ENCODE results near the gene NDUFS1. TPM values are rescaled to one million over a fixed set of nuclear protein-coding genes. Genes with fewer than 3 reads are reported as not detected.

NDUFS1 gene
- total and polyA plus RNA-seq, 4 donors, result 16.3 to 87.4 (median 60.5) TPM

DNA sequence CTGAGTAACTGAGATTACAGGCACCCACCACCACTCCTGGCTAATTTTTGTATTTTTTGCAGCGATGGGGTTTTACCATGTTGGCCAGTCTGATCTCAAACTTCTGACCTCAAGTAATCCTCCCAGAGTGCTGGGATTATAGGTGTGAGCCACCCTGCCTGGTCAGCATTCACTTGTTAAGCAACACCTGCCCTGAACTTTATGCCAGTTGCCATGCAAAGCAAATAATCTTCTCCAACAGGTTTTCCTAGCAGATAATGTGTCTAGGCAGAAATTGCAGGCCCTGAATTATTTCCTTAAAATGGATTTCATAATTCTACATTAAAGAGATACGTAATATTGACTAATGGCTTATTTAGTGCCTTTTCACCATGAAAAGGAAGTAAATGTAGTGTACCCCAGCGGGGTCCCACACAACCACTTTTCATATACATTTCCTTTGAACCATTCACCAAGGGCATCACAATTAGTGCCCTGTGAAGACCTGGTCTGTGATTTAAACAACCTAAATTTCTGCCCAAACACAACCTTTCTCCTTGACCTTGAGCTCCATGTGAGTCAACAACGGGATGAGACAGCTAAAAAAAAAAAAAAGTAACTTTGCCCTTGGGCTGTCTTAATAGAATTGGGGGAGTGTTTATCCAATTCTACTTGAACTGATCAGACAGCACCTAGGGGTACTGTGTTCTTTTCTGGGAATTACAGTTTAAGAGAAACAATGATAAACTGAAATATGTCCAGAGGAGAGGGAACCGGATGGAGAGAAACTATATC lies 42.0 kb upstream of the NDUFS1 start:
- WGBS, 2 donors, result 60 to 69% methylated on average over 5 of the region's 5 CpGs
- ATAC-seq (ENCODE audit: insufficient read depth, low FRiP score) (no peak), DNase-seq (no peak)
- H3K27me3 ChIP-seq (ENCODE audit: control insufficient read depth in 3 of 3, insufficient read depth in 3 of 3, low read length in 2 of 3), result no peaks in the 10 kb centered on the region
- H3K9me3 ChIP-seq (ENCODE audit: control insufficient read depth in 4 of 4, insufficient read depth in 3 of 4, low read length in 3 of 4), result no peaks in the 10 kb centered on the region
- no peak overlapping the region for H3K27ac ChIP-seq (ENCODE audit: low read depth in 1 of 2, low read length in 1 of 2)
- H3K4me3 ChIP-seq, result no peak overlapping the region
- no peak overlapping the region for H3K9ac ChIP-seq (ENCODE audit: insufficient read depth in 1 of 2, low read length in 2 of 2)
- H3K36me3 ChIP-seq (ENCODE audit: control insufficient read depth in 4 of 4, insufficient read depth in 4 of 4, low read length in 4 of 4), result no peaks in the 10 kb centered on the region
- H3K4me1 ChIP-seq (ENCODE audit: control insufficient read depth in 5 of 5, insufficient read depth in 5 of 5, low read length in 5 of 5), result no peaks in the 10 kb centered on the region
- TF ChIP-seq, protein P1, sequence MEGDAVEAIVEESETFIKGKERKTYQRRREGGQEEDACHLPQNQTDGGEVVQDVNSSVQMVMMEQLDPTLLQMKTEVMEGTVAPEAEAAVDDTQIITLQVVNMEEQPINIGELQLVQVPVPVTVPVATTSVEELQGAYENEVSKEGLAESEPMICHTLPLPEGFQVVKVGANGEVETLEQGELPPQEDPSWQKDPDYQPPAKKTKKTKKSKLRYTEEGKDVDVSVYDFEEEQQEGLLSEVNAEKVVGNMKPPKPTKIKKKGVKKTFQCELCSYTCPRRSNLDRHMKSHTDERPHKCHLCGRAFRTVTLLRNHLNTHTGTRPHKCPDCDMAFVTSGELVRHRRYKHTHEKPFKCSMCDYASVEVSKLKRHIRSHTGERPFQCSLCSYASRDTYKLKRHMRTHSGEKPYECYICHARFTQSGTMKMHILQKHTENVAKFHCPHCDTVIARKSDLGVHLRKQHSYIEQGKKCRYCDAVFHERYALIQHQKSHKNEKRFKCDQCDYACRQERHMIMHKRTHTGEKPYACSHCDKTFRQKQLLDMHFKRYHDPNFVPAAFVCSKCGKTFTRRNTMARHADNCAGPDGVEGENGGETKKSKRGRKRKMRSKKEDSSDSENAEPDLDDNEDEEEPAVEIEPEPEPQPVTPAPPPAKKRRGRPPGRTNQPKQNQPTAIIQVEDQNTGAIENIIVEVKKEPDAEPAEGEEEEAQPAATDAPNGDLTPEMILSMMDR (IDR thresholded peaks at IDR 0.05; ENCODE audit: control extremely low read depth, extremely low read depth), result no peak

DNA sequence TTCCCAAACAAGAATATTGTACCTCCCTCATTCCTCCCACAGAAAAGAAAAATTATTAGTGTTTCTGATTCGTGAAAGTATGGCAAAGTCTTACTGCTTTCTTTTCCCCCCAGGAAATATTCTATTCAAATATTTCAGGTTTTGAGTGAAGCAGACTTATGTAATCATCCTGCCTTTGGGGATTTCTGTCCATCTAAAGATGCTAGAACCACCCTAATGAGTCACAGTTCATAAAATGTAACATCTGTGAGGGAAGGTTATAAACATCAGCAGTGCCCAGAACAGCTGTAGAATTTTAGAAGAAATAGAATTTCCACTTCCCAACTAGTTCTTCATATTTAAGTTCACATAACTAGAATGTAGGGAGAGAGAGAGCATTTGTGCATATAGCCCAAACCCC lies 39.4 kb upstream of the NDUFS1 start:
- no peaks in the 10 kb centered on the region for H3K4me1 ChIP-seq (ENCODE audit: control insufficient read depth in 5 of 5, insufficient read depth in 5 of 5, low read length in 5 of 5)
- no peak overlapping the region for H3K4me3 ChIP-seq
- H3K9me3 ChIP-seq (ENCODE audit: control insufficient read depth in 4 of 4, insufficient read depth in 3 of 4, low read length in 3 of 4), result no peaks in the 10 kb centered on the region
- 55 to 82% methylated on average over 1 of the region's 1 CpG for WGBS, 2 donors
- no peak for ATAC-seq (ENCODE audit: insufficient read depth, low FRiP score)
- H3K9ac ChIP-seq (ENCODE audit: insufficient read depth in 1 of 2, low read length in 2 of 2), result no peak overlapping the region
- H3K27ac ChIP-seq (ENCODE audit: low read depth in 1 of 2, low read length in 1 of 2), result no peak overlapping the region
- no peaks in the 10 kb centered on the region for H3K27me3 ChIP-seq (ENCODE audit: control insufficient read depth in 3 of 3, insufficient read depth in 3 of 3, low read length in 2 of 3)
- TF ChIP-seq, protein P1 (IDR thresholded peaks at IDR 0.05; ENCODE audit: control extremely low read depth, extremely low read depth), result no peak
- H3K36me3 ChIP-seq (ENCODE audit: control insufficient read depth in 4 of 4, insufficient read depth in 4 of 4, low read length in 4 of 4), result no peaks in the 10 kb centered on the region
- no peak for DNase-seq

DNA sequence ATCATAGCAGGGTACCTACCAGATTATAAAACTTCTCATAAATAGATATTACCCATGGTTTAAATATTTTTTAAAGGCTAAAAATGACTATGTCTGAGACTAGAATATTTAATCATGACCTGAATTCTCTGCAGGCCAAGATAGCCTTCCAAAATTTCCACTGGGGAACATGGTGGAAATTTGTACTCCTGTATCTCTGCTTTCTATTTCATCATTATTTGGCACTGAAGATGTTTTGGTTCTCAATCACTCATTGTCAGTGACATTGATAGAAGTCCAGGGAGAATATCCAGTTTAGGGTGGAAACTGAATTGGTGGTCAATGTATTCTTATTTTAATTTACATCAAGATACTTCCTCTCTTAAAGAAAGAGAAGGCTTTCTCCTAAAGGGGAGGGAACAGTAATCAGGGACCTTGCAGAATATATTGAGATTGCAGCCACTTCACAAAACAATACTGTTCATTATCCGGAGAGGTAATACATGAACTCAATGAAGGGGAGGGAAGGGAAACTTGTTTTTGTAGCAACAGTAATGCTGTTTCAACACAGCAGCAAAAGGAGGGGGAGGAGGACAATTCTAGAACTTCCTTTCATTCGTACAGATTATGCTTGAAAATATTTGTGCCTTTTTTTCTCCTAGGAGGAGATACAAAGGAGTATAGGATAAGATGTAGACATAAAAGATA lies 34.6 kb upstream of the NDUFS1 start:
- Histone ChIP-seq H3K27me3 (ENCODE audit: control insufficient read depth in 3 of 3, insufficient read depth in 3 of 3, low read length in 2 of 3) (peaks cover 0 to 4% (median 0%) of the 10 kb centered on the region in 3 donors), H3K36me3 (ENCODE audit: control insufficient read depth in 4 of 4, insufficient read depth in 4 of 4, low read length in 4 of 4) (no peaks in the 10 kb centered on the region), H3K9ac (ENCODE audit: insufficient read depth in 1 of 2, low read length in 2 of 2) (no peak overlapping the region), H3K9me3 (ENCODE audit: control insufficient read depth in 4 of 4, insufficient read depth in 3 of 4, low read length in 3 of 4) (no peaks in the 10 kb centered on the region), H3K4me1 (ENCODE audit: control insufficient read depth in 5 of 5, insufficient read depth in 5 of 5, low read length in 5 of 5) (no peaks in the 10 kb centered on the region), H3K4me3 (no peak overlapping the region), H3K27ac (ENCODE audit: low read depth in 1 of 2, low read length in 1 of 2) (no peak overlapping the region)
- no peak for ATAC-seq (ENCODE audit: insufficient read depth, low FRiP score)
- TF ChIP-seq, protein P1 (IDR thresholded peaks at IDR 0.05; ENCODE audit: control extremely low read depth, extremely low read depth), result no peak
- WGBS, 2 donors, result 29 to 45% methylated on average over 2 of the region's 2 CpGs
- DNase-seq, result no peak
